K562 (cell line): Measurements from ENCODE around the gene DAPK3. TPM values are rescaled to one million over a fixed set of nuclear protein-coding genes. Genes with fewer than 3 reads are reported as not detected.

Source experiments
- ATF7 ChIP-seq: fragments of 450-650 bp; IDR thresholded peaks from 2 replicates; pipeline ENCODE4 v1.7.1; 2014; ENCODE audit warnings: mild to moderate bottlenecking, moderate library complexity
- BCL6 ChIP-seq: fragments of 250-450 bp; sonication (Bioruptor Pico); IDR thresholded peaks from 2 replicates; pipeline ENCODE4 v1.4.0; 2020
- ERF ChIP-seq: fragments of 450-650 bp; formaldehyde crosslinking; IDR thresholded peaks from 2 replicates; pipeline ENCODE4 v1.4.0; 2020; ENCODE audit warnings: mild to moderate bottlenecking, mixed read lengths
- ESRRA ChIP-seq: fragments of 450-650 bp; IDR thresholded peaks from 2 replicates; pipeline ENCODE4 v1.6.1; 2014; ENCODE audit warnings: low read depth, mild to moderate bottlenecking, moderate library complexity, borderline replicate concordance
- PTTG1 ChIP-seq: fragments of 450-650 bp; IDR thresholded peaks from 2 replicates; pipeline ENCODE4 v1.6.1; 2016; ENCODE audit warnings: low read depth, mild to moderate bottlenecking, missing genetic modification characterization, missing compliant biosample characterization
- TEAD4 ChIP-seq, 2 experiments: sonication (generic) in 1 of 2; formaldehyde crosslinking in 1 of 2; IDR thresholded peaks; 2 replicates each; pipeline versions ENCODE4 v1.6.1 to v1.8.0; 2012 to 2022; ENCODE audit warnings: borderline replicate concordance in 1 of 2, inconsistent platforms in 1 of 2, low read length in 1 of 2, mild to moderate bottlenecking in 1 of 2, missing genetic modification reagents in 1 of 2
- ZNF12 ChIP-seq: sonication (generic); formaldehyde crosslinking; IDR thresholded peaks from 2 replicates; pipeline ENCODE4 v1.4.0; 2020; ENCODE audit warnings: mild to moderate bottlenecking, missing genetic modification reagents
- ZNF766 ChIP-seq: fragments of 200-800 bp; sonication (Bioruptor generic); conservative IDR thresholded peaks from 2 replicates; pipeline ENCODE4 v1.6.1; 2016; ENCODE audit warnings: missing genetic modification characterization, missing compliant biosample characterization
- ZNF77 ChIP-seq: fragments of 250-450 bp; sonication (Bioruptor Pico); IDR thresholded peaks from 2 replicates; pipeline ENCODE4 v1.5.0; 2020
- polyA plus RNA-seq, 8 experiments: library from polyadenylated mRNA; depleted of rRNA in 4 of 8; stranded (reverse) in 5 of 8; unstranded in 3 of 8; fragments of >200 nt; fragmentation: Nextera tagmentation in 2 of 8; fragmentation: Illumina TruSeq in 1 of 8; extraction: Ambion mirVana in 2 of 8; extraction: Trizol in 1 of 8; gene quantifications; 2 replicates each; pipeline versions ENCODE4 v1.2.1 to v1.2.3, GENCODE V29; 2011 to 2014; ENCODE audit warnings: inconsistent platforms in 1 of 8, missing spikeins in 1 of 8
- total RNA-seq, 7 experiments: library from RNA; depleted of rRNA in 6 of 7; stranded (reverse); fragments of >200 nt in 6 of 7; fragmentation: Illumina TruSeq in 2 of 7; extraction: Trizol in 2 of 7; gene quantifications; 2 replicates each; pipeline versions ENCODE4 v1.2.1 to v1.2.3, GENCODE V29; 2011 to 2021; ENCODE audit warnings: low replicate concordance in 1 of 7
- TF ChIP-seq, protein P1 (sequence below): IDR thresholded peaks from 2 replicates; pipeline ENCODE4 v1.6.1; 2011; ENCODE audit not compliant: insufficient read length; ENCODE audit errors: extremely low read depth
- TF ChIP-seq, protein P2 (sequence below): sonication (generic); IDR thresholded peaks from 2 replicates; pipeline ENCODE4 v1.6.1; 2016
- TF ChIP-seq, protein P3 (sequence below): sonication (generic); formaldehyde crosslinking; IDR thresholded peaks from 2 replicates; pipeline ENCODE4 v1.8.1; 2023; ENCODE audit warnings: mild to moderate bottlenecking, missing genetic modification reagents
- TF ChIP-seq, protein P4 (sequence below): sonication (generic); formaldehyde crosslinking; IDR thresholded peaks from 2 replicates; pipeline ENCODE4 v1.8.0; 2022; ENCODE audit warnings: mild to moderate bottlenecking, missing genetic modification reagents
- TF ChIP-seq, protein P5 (sequence below): fragments of 450-650 bp; IDR thresholded peaks from 2 replicates; pipeline ENCODE4 v1.6.1; 2016; ENCODE audit warnings: antibody characterized with exemption
- TF ChIP-seq, protein P6 (sequence below): fragments of 250-450 bp; sonication (Bioruptor Pico); IDR thresholded peaks from 2 replicates; pipeline ENCODE4 v1.9.0; 2021; ENCODE audit warnings: mild to moderate bottlenecking, inconsistent platforms

DAPK3 gene
- total and polyA plus RNA-seq, 9 of the 15 experiments (the other 6 are each of a cell fraction or from before 2014, with no cell fraction given) = 0.14 to 63.4 (median 25.0) TPM

DNA sequence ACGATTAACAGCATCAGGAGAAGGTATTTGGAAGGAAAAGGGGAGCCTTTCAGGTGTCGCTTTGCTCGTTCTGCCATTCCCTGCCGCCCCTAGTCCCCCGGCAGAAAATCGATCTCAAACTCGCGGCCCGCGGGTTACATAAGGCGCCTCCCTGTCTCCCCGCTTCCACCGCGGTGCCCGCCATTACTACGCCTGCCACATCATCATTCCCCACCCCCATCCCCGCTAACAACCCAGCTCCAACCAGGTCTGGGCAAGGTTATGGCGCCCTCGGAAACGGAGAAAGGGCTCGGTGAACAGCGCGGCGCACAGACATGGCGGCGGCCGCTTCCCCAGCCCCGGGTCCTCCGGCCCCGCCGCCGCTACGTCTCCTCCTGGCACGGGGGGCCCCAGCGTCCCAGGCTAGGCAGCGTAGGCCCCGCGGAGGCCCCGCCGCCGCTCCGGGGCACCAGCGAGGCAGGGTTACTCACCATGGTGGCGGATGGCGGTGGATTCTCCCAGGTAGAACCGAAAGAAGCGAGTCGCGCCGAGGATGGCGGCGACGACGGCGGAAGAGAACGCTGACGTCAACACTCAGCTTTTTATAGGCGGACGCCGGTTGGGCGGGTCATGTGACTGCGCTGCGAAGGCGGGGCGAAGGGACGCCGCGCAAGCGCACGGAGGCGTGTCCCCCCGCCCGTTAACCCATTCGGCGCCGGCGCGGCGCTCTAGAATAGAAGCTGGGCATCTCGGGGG is 14.2 kb upstream of the DAPK3 start, which contains the start of gene EEF2 (continued):
- no peak for TF ChIP-seq TEAD4 (IDR thresholded peaks at IDR 0.05; ENCODE audit: low read length)
- no peak for TF ChIP-seq TEAD4 (CRISPR knock-in tag; IDR thresholded peaks at IDR 0.05; ENCODE audit: borderline replicate concordance)
- TF ChIP-seq ESRRA = peak; percentile 66
- peak; percentile 82; the same call in 1 of the 2 replicates for TF ChIP-seq ZNF12 (CRISPR knock-in tag)
- no peak for TF ChIP-seq ZNF77
- TF ChIP-seq ERF (CRISPR knock-in tag) = peak; percentile 82; the same call in 1 of the 2 replicates
- TF ChIP-seq, protein P1, sequence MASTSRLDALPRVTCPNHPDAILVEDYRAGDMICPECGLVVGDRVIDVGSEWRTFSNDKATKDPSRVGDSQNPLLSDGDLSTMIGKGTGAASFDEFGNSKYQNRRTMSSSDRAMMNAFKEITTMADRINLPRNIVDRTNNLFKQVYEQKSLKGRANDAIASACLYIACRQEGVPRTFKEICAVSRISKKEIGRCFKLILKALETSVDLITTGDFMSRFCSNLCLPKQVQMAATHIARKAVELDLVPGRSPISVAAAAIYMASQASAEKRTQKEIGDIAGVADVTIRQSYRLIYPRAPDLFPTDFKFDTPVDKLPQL = peak; percentile 64
- TF ChIP-seq, protein P2, sequence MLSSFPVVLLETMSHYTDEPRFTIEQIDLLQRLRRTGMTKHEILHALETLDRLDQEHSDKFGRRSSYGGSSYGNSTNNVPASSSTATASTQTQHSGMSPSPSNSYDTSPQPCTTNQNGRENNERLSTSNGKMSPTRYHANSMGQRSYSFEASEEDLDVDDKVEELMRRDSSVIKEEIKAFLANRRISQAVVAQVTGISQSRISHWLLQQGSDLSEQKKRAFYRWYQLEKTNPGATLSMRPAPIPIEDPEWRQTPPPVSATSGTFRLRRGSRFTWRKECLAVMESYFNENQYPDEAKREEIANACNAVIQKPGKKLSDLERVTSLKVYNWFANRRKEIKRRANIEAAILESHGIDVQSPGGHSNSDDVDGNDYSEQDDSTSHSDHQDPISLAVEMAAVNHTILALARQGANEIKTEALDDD = no peak
- TF ChIP-seq, protein P3, sequence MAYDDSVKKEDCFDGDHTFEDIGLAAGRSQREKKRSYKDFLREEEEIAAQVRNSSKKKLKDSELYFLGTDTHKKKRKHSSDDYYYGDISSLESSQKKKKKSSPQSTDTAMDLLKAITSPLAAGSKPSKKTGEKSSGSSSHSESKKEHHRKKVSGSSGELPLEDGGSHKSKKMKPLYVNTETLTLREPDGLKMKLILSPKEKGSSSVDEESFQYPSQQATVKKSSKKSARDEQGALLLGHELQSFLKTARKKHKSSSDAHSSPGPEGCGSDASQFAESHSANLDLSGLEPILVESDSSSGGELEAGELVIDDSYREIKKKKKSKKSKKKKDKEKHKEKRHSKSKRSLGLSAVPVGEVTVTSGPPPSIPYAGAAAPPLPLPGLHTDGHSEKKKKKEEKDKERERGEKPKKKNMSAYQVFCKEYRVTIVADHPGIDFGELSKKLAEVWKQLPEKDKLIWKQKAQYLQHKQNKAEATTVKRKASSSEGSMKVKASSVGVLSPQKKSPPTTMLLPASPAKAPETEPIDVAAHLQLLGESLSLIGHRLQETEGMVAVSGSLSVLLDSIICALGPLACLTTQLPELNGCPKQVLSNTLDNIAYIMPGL (CRISPR knock-in tag) = peak; percentile 99
- TF ChIP-seq PTTG1 = no peak
- TF ChIP-seq, protein P4, sequence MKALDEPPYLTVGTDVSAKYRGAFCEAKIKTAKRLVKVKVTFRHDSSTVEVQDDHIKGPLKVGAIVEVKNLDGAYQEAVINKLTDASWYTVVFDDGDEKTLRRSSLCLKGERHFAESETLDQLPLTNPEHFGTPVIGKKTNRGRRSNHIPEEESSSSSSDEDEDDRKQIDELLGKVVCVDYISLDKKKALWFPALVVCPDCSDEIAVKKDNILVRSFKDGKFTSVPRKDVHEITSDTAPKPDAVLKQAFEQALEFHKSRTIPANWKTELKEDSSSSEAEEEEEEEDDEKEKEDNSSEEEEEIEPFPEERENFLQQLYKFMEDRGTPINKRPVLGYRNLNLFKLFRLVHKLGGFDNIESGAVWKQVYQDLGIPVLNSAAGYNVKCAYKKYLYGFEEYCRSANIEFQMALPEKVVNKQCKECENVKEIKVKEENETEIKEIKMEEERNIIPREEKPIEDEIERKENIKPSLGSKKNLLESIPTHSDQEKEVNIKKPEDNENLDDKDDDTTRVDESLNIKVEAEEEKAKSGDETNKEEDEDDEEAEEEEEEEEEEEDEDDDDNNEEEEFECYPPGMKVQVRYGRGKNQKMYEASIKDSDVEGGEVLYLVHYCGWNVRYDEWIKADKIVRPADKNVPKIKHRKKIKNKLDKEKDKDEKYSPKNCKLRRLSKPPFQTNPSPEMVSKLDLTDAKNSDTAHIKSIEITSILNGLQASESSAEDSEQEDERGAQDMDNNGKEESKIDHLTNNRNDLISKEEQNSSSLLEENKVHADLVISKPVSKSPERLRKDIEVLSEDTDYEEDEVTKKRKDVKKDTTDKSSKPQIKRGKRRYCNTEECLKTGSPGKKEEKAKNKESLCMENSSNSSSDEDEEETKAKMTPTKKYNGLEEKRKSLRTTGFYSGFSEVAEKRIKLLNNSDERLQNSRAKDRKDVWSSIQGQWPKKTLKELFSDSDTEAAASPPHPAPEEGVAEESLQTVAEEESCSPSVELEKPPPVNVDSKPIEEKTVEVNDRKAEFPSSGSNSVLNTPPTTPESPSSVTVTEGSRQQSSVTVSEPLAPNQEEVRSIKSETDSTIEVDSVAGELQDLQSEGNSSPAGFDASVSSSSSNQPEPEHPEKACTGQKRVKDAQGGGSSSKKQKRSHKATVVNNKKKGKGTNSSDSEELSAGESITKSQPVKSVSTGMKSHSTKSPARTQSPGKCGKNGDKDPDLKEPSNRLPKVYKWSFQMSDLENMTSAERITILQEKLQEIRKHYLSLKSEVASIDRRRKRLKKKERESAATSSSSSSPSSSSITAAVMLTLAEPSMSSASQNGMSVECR = peak; percentile 95
- TF ChIP-seq, protein P5, sequence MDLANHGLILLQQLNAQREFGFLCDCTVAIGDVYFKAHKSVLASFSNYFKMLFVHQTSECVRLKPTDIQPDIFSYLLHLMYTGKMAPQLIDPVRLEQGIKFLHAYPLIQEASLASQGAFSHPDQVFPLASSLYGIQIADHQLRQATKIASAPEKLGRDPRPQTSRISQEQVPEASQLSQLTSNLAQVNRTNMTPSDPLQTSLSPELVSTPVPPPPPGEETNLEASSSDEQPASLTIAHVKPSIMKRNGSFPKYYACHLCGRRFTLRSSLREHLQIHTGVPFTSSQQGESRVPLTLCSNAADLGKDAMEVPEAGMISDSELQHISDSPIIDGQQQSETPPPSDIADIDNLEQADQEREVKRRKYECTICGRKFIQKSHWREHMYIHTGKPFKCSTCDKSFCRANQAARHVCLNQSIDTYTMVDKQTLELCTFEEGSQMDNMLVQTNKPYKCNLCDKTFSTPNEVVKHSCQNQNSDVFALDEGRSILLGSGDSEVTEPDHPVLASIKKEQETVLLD = peak; percentile 94
- TF ChIP-seq, protein P6, sequence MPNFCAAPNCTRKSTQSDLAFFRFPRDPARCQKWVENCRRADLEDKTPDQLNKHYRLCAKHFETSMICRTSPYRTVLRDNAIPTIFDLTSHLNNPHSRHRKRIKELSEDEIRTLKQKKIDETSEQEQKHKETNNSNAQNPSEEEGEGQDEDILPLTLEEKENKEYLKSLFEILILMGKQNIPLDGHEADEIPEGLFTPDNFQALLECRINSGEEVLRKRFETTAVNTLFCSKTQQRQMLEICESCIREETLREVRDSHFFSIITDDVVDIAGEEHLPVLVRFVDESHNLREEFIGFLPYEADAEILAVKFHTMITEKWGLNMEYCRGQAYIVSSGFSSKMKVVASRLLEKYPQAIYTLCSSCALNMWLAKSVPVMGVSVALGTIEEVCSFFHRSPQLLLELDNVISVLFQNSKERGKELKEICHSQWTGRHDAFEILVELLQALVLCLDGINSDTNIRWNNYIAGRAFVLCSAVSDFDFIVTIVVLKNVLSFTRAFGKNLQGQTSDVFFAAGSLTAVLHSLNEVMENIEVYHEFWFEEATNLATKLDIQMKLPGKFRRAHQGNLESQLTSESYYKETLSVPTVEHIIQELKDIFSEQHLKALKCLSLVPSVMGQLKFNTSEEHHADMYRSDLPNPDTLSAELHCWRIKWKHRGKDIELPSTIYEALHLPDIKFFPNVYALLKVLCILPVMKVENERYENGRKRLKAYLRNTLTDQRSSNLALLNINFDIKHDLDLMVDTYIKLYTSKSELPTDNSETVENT (CRISPR knock-in tag) = peak; percentile 86; the same call in 1 of the 2 replicates
- no peak for TF ChIP-seq ZNF766 (CRISPR knock-in tag)
- TF ChIP-seq ATF7 = peak; percentile 99
- TF ChIP-seq BCL6 (CRISPR knock-in tag) = no peak
